CD4-positive, alpha-beta T cell (primary cell): ENCODE measurements around the gene ZBED2. TPM values are rescaled to one million over a fixed set of nuclear protein-coding genes. Genes with fewer than 3 reads are reported as not detected.

ENCODE experiments used
- ATAC-seq: fragments of 200-7000 bp; cut with Tn5 transposase; one replicate; pipeline ENCODE4 v1.10.0; 2022; ENCODE audit warnings: mild to moderate bottlenecking; ENCODE audit not compliant: poor library complexity
- CTCF ChIA-PET: fragments of 350-600 bp; sonication (Branson Sonifier 250); formaldehyde crosslinking; loops from one replicate; lab custom pipeline; 2021; ENCODE audit warnings: antibody characterized with exemption, inconsistent platforms; lab: Charles Lee
- POLR2A ChIA-PET: fragments of 350-600 bp; sonication (Branson Sonifier 250); formaldehyde crosslinking; loops from one replicate; lab custom pipeline; 2021; ENCODE audit warnings: antibody characterized with exemption, inconsistent platforms; lab: Charles Lee
- DNase-seq, 14 experiments: peaks; one replicate each; pipeline ENCODE4 v3.0.0-alpha.2; 2013 to 2020; ENCODE audit warnings: mixed read lengths in 2 of 14
- H3K27ac ChIP-seq, 2 donors: one replicate each; pipeline versions ENCODE4 v1.5.1 to v1.7.0; 2013; ENCODE audit warnings: low read length in 2 of 2, low read depth in 1 of 2, mild to moderate bottlenecking in 1 of 2
- H3K27me3 ChIP-seq, 2 experiments: 1 replicate in 1 of 2; 2 replicates in 1 of 2; pipeline versions ENCODE4 v1.6.1 to v1.7.0; 2013; ENCODE audit warnings: low read length in 2 of 2, control low read depth in 1 of 2, mild to moderate bottlenecking in 1 of 2, moderate library complexity in 1 of 2; ENCODE audit not compliant: insufficient read depth in 2 of 2, control insufficient read depth in 1 of 2
- H3K36me3 ChIP-seq: one replicate; pipeline ENCODE4 v1.6.1; 2013; ENCODE audit warnings: low read length, control low read depth; ENCODE audit not compliant: insufficient read depth
- H3K4me1 ChIP-seq: one replicate; pipeline ENCODE4 v1.6.1; 2013; ENCODE audit warnings: low read length, control low read depth; ENCODE audit not compliant: insufficient read depth
- H3K4me3 ChIP-seq: one replicate; pipeline ENCODE4 v1.5.1; 2013; ENCODE audit warnings: mild to moderate bottlenecking, low read length, moderate library complexity
- H3K9me3 ChIP-seq, 2 experiments: 1 replicate in 1 of 2; 2 replicates in 1 of 2; pipeline versions ENCODE4 v1.6.1 to v1.7.0; 2013; ENCODE audit warnings: low read length in 2 of 2, mild to moderate bottlenecking in 2 of 2, control low read depth in 1 of 2, moderate library complexity in 1 of 2; ENCODE audit not compliant: control insufficient read depth in 1 of 2, insufficient read depth in 1 of 2
- H3K27ac Mint-ChIP-seq: one replicate; pipeline ENCODE4 v1.8.0; 2020; ENCODE audit warnings: mixed read lengths
- H3K27me3 Mint-ChIP-seq: one replicate; pipeline ENCODE4 v1.8.0; 2021; ENCODE audit warnings: mixed read lengths
- H3K36me3 Mint-ChIP-seq: one replicate; pipeline ENCODE4 v1.8.0; 2021; ENCODE audit warnings: low read depth, mixed read lengths
- H3K4me1 Mint-ChIP-seq: one replicate; pipeline ENCODE4 v1.8.0; 2021; ENCODE audit warnings: low read depth, mixed read lengths
- H3K4me3 Mint-ChIP-seq: one replicate; pipeline ENCODE4 v1.8.0; 2020; ENCODE audit warnings: mild to moderate bottlenecking, mixed read lengths
- H3K9me3 Mint-ChIP-seq: one replicate; pipeline ENCODE4 v1.8.0; 2020; ENCODE audit warnings: mixed read lengths
- intact Hi-C, 2 experiments: fragments of 100-400 bp; cut with DNase I in 1 of 2; cut with micrococcal nuclease in 1 of 2; formaldehyde crosslinking; loops; one replicate each; pipeline versions ENCODE4 v1.15.1 to v1.9.0; 2023 to 2025; cut with DNase I, micrococcal nuclease
- total RNA-seq, 174 experiments: library from RNA in 2 of 174; stranded (reverse) in 2 of 174; gene quantifications; one replicate each; pipeline ENCODE4 v1.2.3 and lab custom pipeline; 2021 to 2026
- TF ChIP-seq, protein P1 (sequence below): fragments of 200-600 bp; IDR thresholded peaks from one replicate; pipeline ENCODE4 v1.8.0; 2022; ENCODE audit warnings: antibody characterized with exemption, mild to moderate bottlenecking

The ZBED2 gene
- total RNA-seq, 2 experiments from 2014 or later = 0.11 TPM; not detected in 1

DNA sequence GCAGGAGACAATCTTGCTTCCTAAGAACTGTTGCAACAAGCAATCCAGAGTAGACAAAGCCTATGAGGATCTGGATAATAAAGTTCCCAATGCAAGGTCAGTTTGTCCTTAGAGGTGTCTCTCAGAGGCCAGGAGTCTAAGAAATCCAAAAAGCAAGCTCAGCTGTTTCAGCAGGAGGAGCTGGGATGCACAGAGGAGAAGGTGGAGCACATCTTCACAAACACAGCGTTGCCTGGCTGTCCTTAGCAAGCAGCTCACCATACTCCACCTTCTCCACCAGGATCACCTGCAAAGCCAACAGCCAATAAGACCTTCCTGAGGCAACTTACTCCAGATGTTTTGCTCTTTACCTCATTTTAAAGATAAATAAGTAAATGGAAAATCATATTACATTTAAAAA, 365 bp downstream of the ZBED2 start:
- H3K4me1 Mint-ChIP-seq = peaks cover 51% of the 10 kb centered on the region
- H3K27ac ChIP-seq = peak overlapping the region in 1 of 2 donors; percentile 16
- POLR2A ChIA-PET = interaction anchor here (0.6 to 0.9 kb wide), 2 partner anchors 252 to 929 kb away, joined by 3 read pairs; no protein-coding TSS in a partner anchor

DNA sequence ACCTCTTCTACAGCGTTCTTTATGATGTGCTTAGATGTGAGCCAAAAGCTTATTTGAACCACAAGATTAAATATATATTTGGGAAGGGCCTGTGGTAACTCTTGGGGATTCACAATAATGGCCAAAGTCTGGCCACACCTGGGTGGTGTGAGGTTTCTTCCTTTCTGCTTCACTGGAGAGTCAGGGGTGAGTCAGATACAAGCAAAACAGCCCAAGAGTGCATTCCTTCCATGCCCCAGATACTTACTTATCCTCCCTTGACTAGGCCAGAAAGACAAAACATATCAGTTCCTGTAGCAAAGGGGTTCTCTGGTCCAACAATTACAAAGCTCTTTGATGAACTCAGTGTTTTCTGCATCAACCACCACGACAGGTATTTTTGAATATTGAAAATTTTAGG, 941 bp downstream of the ZBED2 start:
- POLR2A ChIA-PET = interaction anchor here (0.6 kb wide), 1 partner anchor 929 kb away, joined by 3 read pairs; no protein-coding TSS in a partner anchor
- Mint-ChIP-seq H3K4me1 (peaks cover 55% of the 10 kb centered on the region), H3K27ac (peak overlapping the region; percentile 78), H3K4me3 (no peak overlapping the region), H3K27me3 (no peaks in the 10 kb centered on the region), H3K9me3 (no peaks in the 10 kb centered on the region), H3K36me3 (peaks cover 89% of the 10 kb centered on the region)
- intact Hi-C loops = no loop called here
- Histone ChIP-seq H3K36me3 (peaks cover 64% of the 10 kb centered on the region), H3K4me3 (no peak overlapping the region), H3K27me3 (no peaks in the 10 kb centered on the region), H3K4me1 (peaks cover 20% of the 10 kb centered on the region), H3K27ac (peak overlapping the region in 1 of 2 donors; percentile 16), H3K9me3 (no peaks in the 10 kb centered on the region)
- CTCF ChIA-PET = interaction anchor here (2.3 kb wide), 1 partner anchor 22 kb away, joined by 12 read pairs; no protein-coding TSS in a partner anchor
- ATAC-seq (no peak), DNase-seq (no peak)
- TF ChIP-seq, protein P1, sequence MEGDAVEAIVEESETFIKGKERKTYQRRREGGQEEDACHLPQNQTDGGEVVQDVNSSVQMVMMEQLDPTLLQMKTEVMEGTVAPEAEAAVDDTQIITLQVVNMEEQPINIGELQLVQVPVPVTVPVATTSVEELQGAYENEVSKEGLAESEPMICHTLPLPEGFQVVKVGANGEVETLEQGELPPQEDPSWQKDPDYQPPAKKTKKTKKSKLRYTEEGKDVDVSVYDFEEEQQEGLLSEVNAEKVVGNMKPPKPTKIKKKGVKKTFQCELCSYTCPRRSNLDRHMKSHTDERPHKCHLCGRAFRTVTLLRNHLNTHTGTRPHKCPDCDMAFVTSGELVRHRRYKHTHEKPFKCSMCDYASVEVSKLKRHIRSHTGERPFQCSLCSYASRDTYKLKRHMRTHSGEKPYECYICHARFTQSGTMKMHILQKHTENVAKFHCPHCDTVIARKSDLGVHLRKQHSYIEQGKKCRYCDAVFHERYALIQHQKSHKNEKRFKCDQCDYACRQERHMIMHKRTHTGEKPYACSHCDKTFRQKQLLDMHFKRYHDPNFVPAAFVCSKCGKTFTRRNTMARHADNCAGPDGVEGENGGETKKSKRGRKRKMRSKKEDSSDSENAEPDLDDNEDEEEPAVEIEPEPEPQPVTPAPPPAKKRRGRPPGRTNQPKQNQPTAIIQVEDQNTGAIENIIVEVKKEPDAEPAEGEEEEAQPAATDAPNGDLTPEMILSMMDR = no peak

More for the DNA sequence above, 365 bp downstream of the ZBED2 start:
- DNase-seq (no peak), ATAC-seq (no peak)
- Mint-ChIP-seq H3K9me3 (no peaks in the 10 kb centered on the region), H3K36me3 (peaks cover 89% of the 10 kb centered on the region), H3K27me3 (no peaks in the 10 kb centered on the region), H3K27ac (peak overlapping the region; percentile 78), H3K4me3 (no peak overlapping the region)
- H3K9me3 ChIP-seq = no peaks in the 10 kb centered on the region
- no peak overlapping the region for H3K4me3 ChIP-seq
- peaks cover 20% of the 10 kb centered on the region for H3K4me1 ChIP-seq
- CTCF ChIA-PET = interaction anchor here (2.3 kb wide), 1 partner anchor 21 kb away, joined by 12 read pairs; no protein-coding TSS in a partner anchor
- TF ChIP-seq, protein P1 = no peak
- intact Hi-C loops = no loop called here
- peaks cover 60% of the 10 kb centered on the region for H3K36me3 ChIP-seq
- H3K27me3 ChIP-seq = no peaks in the 10 kb centered on the region

DNA sequence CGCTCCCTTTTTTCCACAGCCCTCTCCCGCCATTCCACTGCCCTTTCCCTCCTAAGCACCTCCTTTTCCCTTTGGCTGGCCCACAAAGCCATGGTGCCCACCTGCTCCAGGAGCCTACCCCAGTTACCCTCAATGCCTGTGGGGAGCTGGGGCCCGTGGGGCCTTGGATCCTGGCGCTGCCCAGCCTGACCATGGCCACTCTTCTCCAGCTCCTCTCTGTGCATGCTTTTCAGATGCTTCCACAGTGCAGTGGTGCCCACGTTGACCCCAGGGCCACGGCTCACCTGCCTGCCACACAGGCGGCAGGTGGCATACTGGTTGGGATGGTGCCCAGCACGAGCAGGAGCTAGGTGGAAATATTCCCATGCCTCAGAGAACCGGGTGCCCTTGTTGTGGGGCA, 1.5 kb downstream of the ZBED2 start:
- H3K27ac ChIP-seq = peak overlapping the region in 1 of 2 donors; percentile 16
- no peaks in the 10 kb centered on the region for H3K9me3 ChIP-seq
- no peak overlapping the region for H3K4me3 Mint-ChIP-seq
- ATAC-seq (no peak), DNase-seq (no peak)
- CTCF ChIA-PET = interaction anchor here (2.3 kb wide), 1 partner anchor 23 kb away, joined by 12 read pairs; no protein-coding TSS in a partner anchor
- H3K4me1 ChIP-seq = peaks cover 20% of the 10 kb centered on the region
- no peak overlapping the region for H3K4me3 ChIP-seq
- POLR2A ChIA-PET = interaction anchor here (0.6 kb wide), 1 partner anchor 17 kb away, joined by 3 read pairs; no protein-coding TSS in a partner anchor
- no peaks in the 10 kb centered on the region for H3K27me3 ChIP-seq
- TF ChIP-seq, protein P1 = no peak
- no peaks in the 10 kb centered on the region for H3K9me3 Mint-ChIP-seq
- H3K36me3 ChIP-seq = peaks cover 63% of the 10 kb centered on the region
- H3K27me3 Mint-ChIP-seq = no peaks in the 10 kb centered on the region
- intact Hi-C loops = no loop called here
- peaks cover 56% of the 10 kb centered on the region for H3K4me1 Mint-ChIP-seq
- peaks cover 92% of the 10 kb centered on the region for H3K36me3 Mint-ChIP-seq
- peak overlapping the region; percentile 78 for H3K27ac Mint-ChIP-seq
